Mucosa of rectum (tissue), 2 donors: ENCODE data around the gene AQP1.

Experiments
- H3K27ac ChIP-seq, 2 donors: one replicate each; pipeline ENCODE4 v1.7.0; 2013; ENCODE audit warnings: inconsistent platforms in 2 of 2, low read depth in 2 of 2, low read length in 2 of 2
- H3K27me3 ChIP-seq, 2 donors: one replicate each; pipeline ENCODE4 v1.7.0; 2013; ENCODE audit warnings: low read length in 2 of 2; ENCODE audit not compliant: control insufficient read depth in 2 of 2, insufficient read depth in 2 of 2
- H3K36me3 ChIP-seq, 2 donors: one replicate each; pipeline ENCODE4 v1.7.0; 2013; ENCODE audit warnings: low read length in 2 of 2; ENCODE audit not compliant: control insufficient read depth in 2 of 2, insufficient read depth in 2 of 2
- H3K4me1 ChIP-seq, 2 donors: one replicate each; pipeline ENCODE4 v1.7.0; 2013; ENCODE audit warnings: low read length in 2 of 2, mild to moderate bottlenecking in 1 of 2; ENCODE audit not compliant: control insufficient read depth in 2 of 2, insufficient read depth in 2 of 2
- H3K4me3 ChIP-seq, 2 donors: one replicate each; pipeline ENCODE4 v1.7.0; 2013; ENCODE audit warnings: low read length in 2 of 2
- H3K9ac ChIP-seq, 2 donors: one replicate each; pipeline ENCODE4 v1.7.0; 2013; ENCODE audit warnings: low read length in 2 of 2, low read depth in 1 of 2, mild to moderate bottlenecking in 1 of 2
- H3K9me3 ChIP-seq, 2 donors: one replicate each; pipeline ENCODE4 v1.7.0; 2013; ENCODE audit warnings: low read length in 2 of 2; ENCODE audit not compliant: control insufficient read depth in 2 of 2
- donor health status: healthy.
- donor health status: Normal muscosa, but diverticular disease.

AQP1 gene

GRCh38 chr7:30924624-30925023 lies 13.0 kb downstream of the AQP1 start:
- Histone ChIP-seq H3K36me3 (peaks cover 3 to 19% of the 10 kb centered on the region in 2 donors), H3K4me1 (peaks cover 0 to 3% of the 10 kb centered on the region in 2 donors), H3K27me3 (no peaks in the 10 kb centered on the region), H3K27ac (no peak overlapping the region), H3K4me3 (no peak overlapping the region), H3K9me3 (peaks cover 0 to 2% of the 10 kb centered on the region in 2 donors), H3K9ac (no peak overlapping the region)

GRCh38 chr7:30925117-30925516 lies 13.5 kb downstream of the AQP1 start:
- Histone ChIP-seq H3K4me1 (no peaks in the 10 kb centered on the region), H3K27ac (no peak overlapping the region), H3K9me3 (peaks cover 0 to 2% of the 10 kb centered on the region in 2 donors), H3K36me3 (peaks cover 3 to 19% of the 10 kb centered on the region in 2 donors), H3K9ac (no peak overlapping the region), H3K27me3 (no peaks in the 10 kb centered on the region), H3K4me3 (no peak overlapping the region)

- H3K36me3 ChIP-seq, result peaks cover 3 to 19% of the 10 kb centered on the region in 2 donors
- peaks cover 0 to 2% of the 10 kb centered on the region in 2 donors for H3K9me3 ChIP-seq
- H3K4me3 ChIP-seq, result no peak overlapping the region
- H3K27me3 ChIP-seq, result no peaks in the 10 kb centered on the region
- H3K9ac ChIP-seq, result no peak overlapping the region
- H3K4me1 ChIP-seq, result no peaks in the 10 kb centered on the region
- no peak overlapping the region for H3K27ac ChIP-seq
Measured at GRCh38 chr7:30925913-30926312, 14.3 kb downstream of the AQP1 start.

GRCh38 chr7:30926313-30926712 lies 14.7 kb downstream of the AQP1 start:
- Histone ChIP-seq H3K4me3 (no peak overlapping the region), H3K36me3 (peaks cover 3 to 19% of the 10 kb centered on the region in 2 donors), H3K27ac (no peak overlapping the region), H3K9ac (no peak overlapping the region), H3K4me1 (no peaks in the 10 kb centered on the region), H3K9me3 (peaks cover 0 to 2% of the 10 kb centered on the region in 2 donors), H3K27me3 (no peaks in the 10 kb centered on the region)

GRCh38 chr7:30927040-30927439 lies 15.4 kb downstream of the AQP1 start:
- no peaks in the 10 kb centered on the region for H3K27me3 ChIP-seq
- H3K9me3 ChIP-seq, result peaks cover 0 to 2% of the 10 kb centered on the region in 2 donors
- H3K27ac ChIP-seq, result no peak overlapping the region
- no peaks in the 10 kb centered on the region for H3K4me1 ChIP-seq
- H3K9ac ChIP-seq, result no peak overlapping the region
- H3K4me3 ChIP-seq, result no peak overlapping the region
- H3K36me3 ChIP-seq, result peaks cover 3 to 19% of the 10 kb centered on the region in 2 donors

- Histone ChIP-seq H3K9me3 (peaks cover 0 to 2% of the 10 kb centered on the region in 2 donors), H3K27me3 (no peaks in the 10 kb centered on the region), H3K9ac (no peak overlapping the region), H3K4me1 (no peaks in the 10 kb centered on the region), H3K27ac (no peak overlapping the region), H3K36me3 (peaks cover 3 to 19% of the 10 kb centered on the region in 2 donors), H3K4me3 (no peak overlapping the region)
Measured at GRCh38 chr7:30927559-30927958, 15.9 kb downstream of the AQP1 start.

- Histone ChIP-seq H3K27ac (no peak overlapping the region), H3K4me3 (no peak overlapping the region), H3K4me1 (no peaks in the 10 kb centered on the region), H3K9me3 (peaks cover 0 to 2% of the 10 kb centered on the region in 2 donors), H3K36me3 (peaks cover 3 to 19% of the 10 kb centered on the region in 2 donors), H3K9ac (no peak overlapping the region), H3K27me3 (no peaks in the 10 kb centered on the region)
Measured at GRCh38 chr7:30928254-30928872, 16.7 kb downstream of the AQP1 start.

GRCh38 chr7:30929686-30930085 lies 18.0 kb downstream of the AQP1 start:
- H3K27me3 ChIP-seq, result no peaks in the 10 kb centered on the region
- no peak overlapping the region for H3K9ac ChIP-seq
- no peak overlapping the region for H3K4me3 ChIP-seq
- peaks cover 0 to 2% of the 10 kb centered on the region in 2 donors for H3K9me3 ChIP-seq
- H3K27ac ChIP-seq, result no peak overlapping the region
- no peaks in the 10 kb centered on the region for H3K4me1 ChIP-seq
- peaks cover 0 to 11% of the 10 kb centered on the region in 2 donors for H3K36me3 ChIP-seq

GRCh38 chr7:30930621-30931020 lies 19.0 kb downstream of the AQP1 start:
- no peak overlapping the region for H3K9ac ChIP-seq
- no peaks in the 10 kb centered on the region for H3K27me3 ChIP-seq
- H3K9me3 ChIP-seq, result peaks cover 0 to 2% of the 10 kb centered on the region in 2 donors
- peaks cover 8 to 9% of the 10 kb centered on the region in 2 donors for H3K4me1 ChIP-seq
- no peak overlapping the region for H3K4me3 ChIP-seq
- no peak overlapping the region for H3K27ac ChIP-seq
- peaks cover 0 to 3% of the 10 kb centered on the region in 2 donors for H3K36me3 ChIP-seq

GRCh38 chr7:30931161-30931928 lies 19.7 kb downstream of the AQP1 start:
- no peak overlapping the region for H3K4me3 ChIP-seq
- peaks cover 10 to 16% of the 10 kb centered on the region in 2 donors for H3K4me1 ChIP-seq
- H3K36me3 ChIP-seq, result no peaks in the 10 kb centered on the region
- H3K27me3 ChIP-seq, result no peaks in the 10 kb centered on the region
- H3K27ac ChIP-seq, result no peak overlapping the region
- no peak overlapping the region for H3K9ac ChIP-seq
- peaks cover 0 to 2% of the 10 kb centered on the region in 2 donors for H3K9me3 ChIP-seq
